ENCODE results near the gene L2HGDH. TPM values are rescaled to one million over a fixed set of nuclear protein-coding genes. Genes with fewer than 3 reads are reported as not detected.
A peak's percentile ranks its signal among the peaks of the same experiment; 100 is the strongest.

L2HGDH gene
- total RNA-seq, 2 donors from 2014 or later, result 13.0 to 14.1 TPM

DNA sequence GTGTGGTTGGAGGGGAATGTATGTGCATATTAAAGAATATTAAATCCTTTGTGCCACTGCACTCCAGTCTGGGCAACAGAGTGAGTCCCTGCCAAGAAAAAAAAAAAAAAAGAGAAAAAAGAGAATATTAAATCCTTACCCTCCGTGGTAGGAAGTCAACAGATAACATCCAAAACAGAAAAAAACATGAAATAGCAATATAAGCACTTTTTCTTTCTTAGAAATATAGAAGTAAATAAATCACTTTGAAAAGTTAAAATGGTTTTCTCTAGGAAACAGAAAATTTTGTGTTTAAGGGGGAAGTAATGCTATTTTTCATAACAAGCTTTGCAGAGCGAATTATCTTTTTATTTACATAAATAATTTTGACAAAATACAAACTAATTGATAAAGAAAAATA, 98.2 kb downstream of the L2HGDH start:
- H3K4me3 Mint-ChIP-seq, result no peak overlapping the region
- H3K27me3 Mint-ChIP-seq, result no peaks in the 10 kb centered on the region
- no peaks in the 10 kb centered on the region for H3K9me3 Mint-ChIP-seq
- no peak for ATAC-seq (replicated peaks)
- H3K36me3 Mint-ChIP-seq (ENCODE audit: low read depth), result peaks cover 4% of the 10 kb centered on the region
- no peak overlapping the region for H3K27ac Mint-ChIP-seq
- peaks cover 10% of the 10 kb centered on the region for H3K4me1 Mint-ChIP-seq

DNA sequence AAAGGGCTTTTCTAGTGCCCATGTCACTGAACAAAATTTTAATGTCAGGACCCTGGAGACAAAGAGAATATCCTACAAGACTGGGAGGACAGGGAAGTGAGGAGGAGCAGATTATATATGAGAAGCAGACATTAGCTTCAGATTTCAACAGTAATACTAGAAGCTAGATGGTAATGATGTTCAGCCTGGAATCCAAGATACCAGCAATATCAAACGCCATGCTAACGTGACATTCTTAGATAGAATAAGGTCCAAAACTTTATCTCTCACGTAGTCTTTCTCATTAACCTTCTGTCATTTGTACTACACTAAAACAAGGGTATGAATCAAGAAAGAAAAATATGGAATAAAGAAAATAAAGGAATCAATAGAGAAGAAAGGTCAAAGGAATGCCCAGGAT, 99.3 kb downstream of the L2HGDH start:
- Mint-ChIP-seq H3K27me3 (no peaks in the 10 kb centered on the region), H3K27ac (peak overlapping the region; percentile 18), H3K4me1 (peaks cover 6% of the 10 kb centered on the region), H3K4me3 (no peak overlapping the region), H3K9me3 (no peaks in the 10 kb centered on the region), H3K36me3 (ENCODE audit: low read depth) (peaks cover 4% of the 10 kb centered on the region)
- no peak for ATAC-seq (replicated peaks)

GRCh38 chr14:50210074-50210473, 102.0 kb downstream of the L2HGDH start:
- Mint-ChIP-seq H3K9me3 (no peaks in the 10 kb centered on the region), H3K36me3 (ENCODE audit: low read depth) (peaks cover 4% of the 10 kb centered on the region), H3K4me1 (peaks cover 11% of the 10 kb centered on the region), H3K4me3 (no peak overlapping the region), H3K27ac (no peak overlapping the region), H3K27me3 (no peaks in the 10 kb centered on the region)
- ATAC-seq (replicated peaks), result no peak

DNA sequence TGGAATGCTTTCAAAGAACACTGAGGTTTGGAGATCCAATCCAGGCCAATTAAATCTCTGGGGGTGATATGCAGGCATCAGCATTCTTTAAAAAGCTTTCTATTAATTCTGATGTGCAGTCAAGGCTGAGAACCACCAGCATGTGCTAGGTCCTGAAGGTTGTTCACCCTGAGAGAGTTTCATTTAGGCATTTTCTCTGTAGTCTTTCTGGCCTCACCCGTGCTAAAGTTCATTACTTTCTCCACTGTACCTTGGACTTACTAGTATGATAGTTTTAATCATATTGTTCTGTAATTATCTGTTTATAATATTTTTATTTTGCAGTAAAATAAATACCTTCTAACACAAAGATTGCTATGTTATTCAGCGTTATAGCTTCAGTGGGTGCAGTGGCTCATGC, 113.5 kb downstream of the L2HGDH start:
- H3K4me1 Mint-ChIP-seq, result no peaks in the 10 kb centered on the region
- peaks cover 82% of the 10 kb centered on the region for H3K36me3 Mint-ChIP-seq (ENCODE audit: low read depth)
- H3K27me3 Mint-ChIP-seq, result no peaks in the 10 kb centered on the region
- H3K27ac Mint-ChIP-seq, result no peak overlapping the region
- H3K4me3 Mint-ChIP-seq, result no peak overlapping the region
- H3K9me3 Mint-ChIP-seq, result no peaks in the 10 kb centered on the region
- ATAC-seq (replicated peaks), result no peak

- H3K27me3 Mint-ChIP-seq, result no peaks in the 10 kb centered on the region
- no peaks in the 10 kb centered on the region for H3K4me1 Mint-ChIP-seq
- H3K36me3 Mint-ChIP-seq (ENCODE audit: low read depth), result peaks cover 62% of the 10 kb centered on the region
- ATAC-seq (replicated peaks), result no peak
- no peaks in the 10 kb centered on the region for H3K9me3 Mint-ChIP-seq
- no peak overlapping the region for H3K4me3 Mint-ChIP-seq
- no peak overlapping the region for H3K27ac Mint-ChIP-seq
These were observed 120.5 kb downstream of the L2HGDH start for GRCh38 chr14:50191499-50191898.

Other genes with a start within 250 kb of the L2HGDH start
- gene VCPKMT, start 195.7 kb downstream of the L2HGDH start, total RNA-seq, result 10 to 100 TPM in 1 of 2 donors, 1 to 10 TPM in 1; 8.2 to 11.4 TPM
- 10 to 100 TPM; 16.4 to 37.6 TPM for gene SOS2, start 80.7 kb downstream of the L2HGDH start, total RNA-seq
- gene DMAC2L, start 95 bp upstream of the L2HGDH start, total RNA-seq, result 10 to 100 TPM; 11.8 to 13.2 TPM
- gene CDKL1, start 84.7 kb upstream of the L2HGDH start, total RNA-seq, result 10 to 100 TPM in 1 of 2 donors, 1 to 10 TPM in 1; 3.6 to 10.2 TPM
- gene MAP4K5, start 220.3 kb upstream of the L2HGDH start, total RNA-seq, result 10 to 100 TPM; 17.9 to 22.3 TPM
- 1 to 10 TPM; 1.4 to 1.8 TPM for gene ATL1, start 247.9 kb upstream of the L2HGDH start, total RNA-seq

Measured in activated T-helper 17 cell treated with anti-CD3 and anti-CD28 coated beads, Interleukin-2, amount 50 U/mL, for 72 hours (primary cell).